ENCODE results near the gene TLCD2. TPM values are rescaled to one million over a fixed set of nuclear protein-coding genes. Genes with fewer than 3 reads are reported as not detected.
A peak's percentile ranks its signal among the peaks of the same experiment; 100 is the strongest.

TLCD2 gene
- total and polyA plus RNA-seq, 9 of the 15 experiments (the other 6 are each of a cell fraction or from before 2014, with no cell fraction given) = 0.10 to 0.89 (median 0.58) TPM

DNA sequence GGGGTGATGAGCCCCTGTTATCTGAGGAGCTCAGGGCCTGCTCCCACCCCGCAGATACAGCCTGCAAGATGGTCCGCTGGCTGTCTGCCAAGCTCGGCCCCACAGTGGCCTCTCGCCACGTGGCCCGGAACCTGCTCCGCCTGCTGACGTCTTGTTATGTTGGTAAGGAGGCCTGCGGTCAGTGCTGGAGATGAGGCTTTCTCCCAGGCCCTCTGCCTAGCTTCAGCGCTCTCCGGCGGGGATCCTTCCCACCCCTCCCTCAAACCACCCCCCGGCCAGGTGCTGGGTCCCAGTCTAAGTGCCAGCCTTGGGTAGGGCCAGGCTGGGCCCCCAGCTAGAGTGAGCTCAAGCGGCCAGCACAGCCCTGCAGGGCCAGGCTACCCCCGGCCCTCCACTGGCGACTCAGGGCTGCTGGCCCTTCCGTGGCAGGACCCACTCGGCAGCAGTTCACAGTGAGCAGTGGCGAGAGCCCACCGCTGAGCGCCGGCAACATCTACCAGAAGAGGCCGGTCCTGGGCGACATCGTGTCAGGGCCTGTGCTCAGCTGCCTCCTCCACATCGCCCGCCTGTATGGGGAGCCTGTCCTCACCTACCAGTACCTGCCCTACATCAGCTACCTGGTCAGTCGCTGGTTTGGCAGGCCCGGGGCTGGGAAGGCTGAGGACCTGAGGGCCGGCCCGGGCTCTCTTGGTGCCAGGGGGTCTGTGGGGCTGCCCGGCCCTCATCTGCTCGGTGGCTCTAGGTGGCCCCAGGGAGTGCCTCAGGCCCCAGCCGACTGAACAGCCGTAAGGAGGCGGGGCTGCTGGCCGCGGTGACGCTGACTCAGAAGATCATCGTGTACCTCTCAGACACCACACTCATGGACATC is 20.4 kb upstream of the TLCD2 start (continued):
- TF ChIP-seq, protein P1, sequence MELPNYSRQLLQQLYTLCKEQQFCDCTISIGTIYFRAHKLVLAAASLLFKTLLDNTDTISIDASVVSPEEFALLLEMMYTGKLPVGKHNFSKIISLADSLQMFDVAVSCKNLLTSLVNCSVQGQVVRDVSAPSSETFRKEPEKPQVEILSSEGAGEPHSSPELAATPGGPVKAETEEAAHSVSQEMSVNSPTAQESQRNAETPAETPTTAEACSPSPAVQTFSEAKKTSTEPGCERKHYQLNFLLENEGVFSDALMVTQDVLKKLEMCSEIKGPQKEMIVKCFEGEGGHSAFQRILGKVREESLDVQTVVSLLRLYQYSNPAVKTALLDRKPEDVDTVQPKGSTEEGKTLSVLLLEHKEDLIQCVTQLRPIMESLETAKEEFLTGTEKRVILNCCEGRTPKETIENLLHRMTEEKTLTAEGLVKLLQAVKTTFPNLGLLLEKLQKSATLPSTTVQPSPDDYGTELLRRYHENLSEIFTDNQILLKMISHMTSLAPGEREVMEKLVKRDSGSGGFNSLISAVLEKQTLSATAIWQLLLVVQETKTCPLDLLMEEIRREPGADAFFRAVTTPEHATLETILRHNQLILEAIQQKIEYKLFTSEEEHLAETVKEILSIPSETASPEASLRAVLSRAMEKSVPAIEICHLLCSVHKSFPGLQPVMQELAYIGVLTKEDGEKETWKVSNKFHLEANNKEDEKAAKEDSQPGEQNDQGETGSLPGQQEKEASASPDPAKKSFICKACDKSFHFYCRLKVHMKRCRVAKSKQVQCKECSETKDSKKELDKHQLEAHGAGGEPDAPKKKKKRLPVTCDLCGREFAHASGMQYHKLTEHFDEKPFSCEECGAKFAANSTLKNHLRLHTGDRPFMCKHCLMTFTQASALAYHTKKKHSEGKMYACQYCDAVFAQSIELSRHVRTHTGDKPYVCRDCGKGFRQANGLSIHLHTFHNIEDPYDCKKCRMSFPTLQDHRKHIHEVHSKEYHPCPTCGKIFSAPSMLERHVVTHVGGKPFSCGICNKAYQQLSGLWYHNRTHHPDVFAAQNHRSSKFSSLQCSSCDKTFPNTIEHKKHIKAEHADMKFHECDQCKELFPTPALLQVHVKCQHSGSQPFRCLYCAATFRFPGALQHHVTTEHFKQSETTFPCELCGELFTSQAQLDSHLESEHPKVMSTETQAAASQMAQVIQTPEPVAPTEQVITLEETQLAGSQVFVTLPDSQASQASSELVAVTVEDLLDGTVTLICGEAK (IDR thresholded peaks at IDR 0.05) = no peak
- TF ChIP-seq, protein P1 (CRISPR knock-in tag; IDR thresholded peaks at IDR 0.05) = no peak
- no peak for TF ChIP-seq NFXL1 (CRISPR knock-in tag; IDR thresholded peaks at IDR 0.05)
- TF ChIP-seq MEF2D (tag; conservative IDR thresholded peaks at IDR 0.05; ENCODE audit: low read depth) = no peak
- no peak for TF ChIP-seq HEY1 (CRISPR knock-in tag; IDR thresholded peaks at IDR 0.05; ENCODE audit: borderline replicate concordance)
- no peak for TF ChIP-seq CEBPG (CRISPR knock-in tag; IDR thresholded peaks at IDR 0.05)
- TF ChIP-seq CEBPG (tag; conservative IDR thresholded peaks at IDR 0.05 in 1 of 2, IDR thresholded peaks at IDR 0.05 in 1 of 2) = no peak
- TF ChIP-seq EP400 (IDR thresholded peaks at IDR 0.05) = peak; percentile 84
- TF ChIP-seq, protein P2, sequence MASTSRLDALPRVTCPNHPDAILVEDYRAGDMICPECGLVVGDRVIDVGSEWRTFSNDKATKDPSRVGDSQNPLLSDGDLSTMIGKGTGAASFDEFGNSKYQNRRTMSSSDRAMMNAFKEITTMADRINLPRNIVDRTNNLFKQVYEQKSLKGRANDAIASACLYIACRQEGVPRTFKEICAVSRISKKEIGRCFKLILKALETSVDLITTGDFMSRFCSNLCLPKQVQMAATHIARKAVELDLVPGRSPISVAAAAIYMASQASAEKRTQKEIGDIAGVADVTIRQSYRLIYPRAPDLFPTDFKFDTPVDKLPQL (IDR thresholded peaks at IDR 0.05; ENCODE audit: extremely low read depth, insufficient read length) = no peak
- TF ChIP-seq ZNF143 (CRISPR knock-in tag; IDR thresholded peaks at IDR 0.05) = no peak
- TF ChIP-seq ZNF444 (CRISPR knock-in tag; IDR thresholded peaks at IDR 0.05) = no peak
- no peak for TF ChIP-seq ELF4 (CRISPR knock-in tag; IDR thresholded peaks at IDR 0.05)
- TF ChIP-seq, protein P3, sequence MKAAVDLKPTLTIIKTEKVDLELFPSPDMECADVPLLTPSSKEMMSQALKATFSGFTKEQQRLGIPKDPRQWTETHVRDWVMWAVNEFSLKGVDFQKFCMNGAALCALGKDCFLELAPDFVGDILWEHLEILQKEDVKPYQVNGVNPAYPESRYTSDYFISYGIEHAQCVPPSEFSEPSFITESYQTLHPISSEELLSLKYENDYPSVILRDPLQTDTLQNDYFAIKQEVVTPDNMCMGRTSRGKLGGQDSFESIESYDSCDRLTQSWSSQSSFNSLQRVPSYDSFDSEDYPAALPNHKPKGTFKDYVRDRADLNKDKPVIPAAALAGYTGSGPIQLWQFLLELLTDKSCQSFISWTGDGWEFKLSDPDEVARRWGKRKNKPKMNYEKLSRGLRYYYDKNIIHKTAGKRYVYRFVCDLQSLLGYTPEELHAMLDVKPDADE (conservative IDR thresholded peaks at IDR 0.05; ENCODE audit: control insufficient read depth, low read depth, low read length) = peak; percentile 66; the same call in 1 of the 2 replicates
- TF ChIP-seq NCOR1 (IDR thresholded peaks at IDR 0.05) = peak; percentile 77
- TF ChIP-seq PYGO2 (tag; IDR thresholded peaks at IDR 0.05) = no peak
- no peak for TF ChIP-seq ERF (CRISPR knock-in tag; IDR thresholded peaks at IDR 0.05)
- peak in 1 of 2 experiments; percentile 43; a peak in 2 of 4 replicates for TF ChIP-seq NRF1 (conservative IDR thresholded peaks at IDR 0.05 in 1 of 2, IDR thresholded peaks at IDR 0.05 in 1 of 2)
- no peak for TF ChIP-seq ARHGAP35 (IDR thresholded peaks at IDR 0.05; ENCODE audit: partially characterized antibody)
